GM19397 (cell line): ENCODE data around the gene ASF1A.

Experiments used
- ATAC-seq: cut with Tn5 transposase; IDR thresholded peaks from one replicate; pipeline ENCODE4 v1.9.1; 2021; ENCODE audit warnings: mild to moderate bottlenecking, moderate library complexity; ENCODE audit not compliant: unreplicated experiment

Gene ASF1A

DNA sequence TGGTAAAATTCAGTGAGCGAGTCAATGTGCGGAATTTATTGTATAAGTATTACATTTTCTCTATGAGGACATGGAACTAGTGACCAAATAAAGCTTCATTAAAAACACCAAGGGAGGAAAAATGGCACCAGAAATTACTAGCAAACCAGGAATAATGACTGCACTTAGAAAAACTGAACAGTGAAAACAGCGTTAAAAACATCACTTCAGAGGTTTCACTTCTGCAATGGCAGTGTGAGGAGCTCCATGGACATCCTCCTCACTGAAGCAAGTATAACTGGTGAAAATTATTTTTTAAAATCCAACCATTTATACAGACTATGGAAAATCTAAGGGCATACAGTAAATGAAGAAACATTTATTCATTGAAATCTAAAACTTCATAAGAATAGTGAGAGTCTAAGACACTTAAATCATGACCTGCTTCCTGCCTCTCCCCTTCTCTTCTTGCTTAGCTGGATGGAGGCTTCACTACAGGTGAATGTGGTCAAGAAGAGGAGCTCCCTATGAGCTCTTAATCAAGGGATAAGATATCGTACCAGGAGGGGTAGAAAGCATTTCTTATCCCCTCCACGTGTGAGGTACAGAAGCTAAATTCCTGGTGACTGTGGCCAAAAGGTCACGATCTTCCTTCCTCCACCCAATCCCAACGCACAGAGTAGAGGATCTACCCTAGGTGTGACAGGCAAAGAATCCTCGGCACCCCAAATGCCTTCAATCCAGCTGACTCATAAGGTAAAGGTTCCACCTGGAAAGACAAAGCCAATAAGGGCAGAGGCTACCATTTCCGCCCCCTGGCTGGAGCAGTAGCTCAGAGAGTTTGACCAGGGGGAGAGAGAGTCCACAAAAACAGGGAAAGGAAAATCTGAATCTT, 12.3 kb upstream of the ASF1A start:
- peak; percentile 72 for ATAC-seq

DNA sequence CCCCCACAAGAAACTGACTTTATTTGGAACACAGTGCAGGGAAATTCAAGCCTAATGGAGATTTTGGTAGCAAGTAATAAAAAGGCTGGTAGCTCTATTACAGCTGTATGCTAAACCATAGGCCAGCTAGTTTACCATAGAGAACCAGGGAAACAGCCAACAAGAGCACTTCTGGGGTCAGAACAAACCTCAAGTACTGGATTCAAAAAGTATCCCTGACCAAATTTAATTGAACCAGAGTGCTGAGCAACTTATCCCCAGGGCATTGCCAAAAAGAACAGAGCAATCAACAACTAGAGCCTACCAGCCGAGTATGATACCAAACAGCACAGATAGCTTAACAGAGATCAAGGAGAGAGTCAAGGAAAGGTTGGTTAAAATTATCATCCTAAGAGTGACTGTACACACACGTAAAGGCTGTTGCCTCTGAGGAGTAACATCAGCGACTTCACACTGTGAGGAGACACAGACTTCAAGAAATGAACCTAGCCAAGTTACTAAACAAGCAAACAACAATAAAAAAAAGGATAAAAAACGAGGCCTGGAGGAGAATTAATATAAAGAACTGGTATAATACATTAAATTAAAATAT, 11.5 kb upstream of the ASF1A start:
- ATAC-seq, result no peak

DNA sequence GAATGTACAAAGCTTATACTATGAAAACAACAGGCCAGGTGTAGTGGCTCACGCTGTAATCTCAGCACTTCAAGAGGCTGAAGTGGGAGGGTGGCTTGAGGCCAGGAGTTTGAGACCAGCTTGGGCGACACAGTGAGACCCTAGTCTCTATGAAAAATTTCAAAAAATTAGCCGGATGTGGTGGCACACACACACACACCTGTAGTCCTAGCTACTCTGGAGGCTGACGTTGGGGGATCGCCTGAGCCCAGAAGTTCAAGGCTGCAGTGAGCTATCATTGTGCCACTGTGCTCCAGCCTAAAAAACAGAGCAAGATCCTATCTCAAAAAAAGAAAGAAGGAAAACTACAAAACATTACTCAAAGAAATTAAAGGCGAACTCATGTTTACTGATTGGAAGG, 7.3 kb upstream of the ASF1A start:
- ATAC-seq, result no peak

DNA sequence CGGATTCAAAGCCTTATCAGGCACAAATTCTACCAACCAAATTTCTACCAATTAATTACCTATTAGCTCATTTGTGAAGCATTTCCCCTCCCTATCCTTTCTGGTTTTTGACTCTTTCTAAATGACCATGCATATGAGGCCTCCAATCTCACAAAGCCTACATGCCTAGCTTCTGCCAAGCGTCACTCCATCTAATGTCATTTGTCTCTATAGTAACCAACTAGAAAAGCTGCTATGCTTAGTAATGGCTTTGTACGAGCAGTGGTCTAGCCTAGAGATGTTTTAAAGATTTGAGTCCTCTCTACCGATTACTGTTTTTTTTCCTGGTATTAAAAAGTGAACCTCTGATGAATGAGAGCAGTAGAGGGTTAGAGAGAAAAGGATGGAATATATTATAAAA, 4.8 kb upstream of the ASF1A start:
- ATAC-seq, result no peak

DNA sequence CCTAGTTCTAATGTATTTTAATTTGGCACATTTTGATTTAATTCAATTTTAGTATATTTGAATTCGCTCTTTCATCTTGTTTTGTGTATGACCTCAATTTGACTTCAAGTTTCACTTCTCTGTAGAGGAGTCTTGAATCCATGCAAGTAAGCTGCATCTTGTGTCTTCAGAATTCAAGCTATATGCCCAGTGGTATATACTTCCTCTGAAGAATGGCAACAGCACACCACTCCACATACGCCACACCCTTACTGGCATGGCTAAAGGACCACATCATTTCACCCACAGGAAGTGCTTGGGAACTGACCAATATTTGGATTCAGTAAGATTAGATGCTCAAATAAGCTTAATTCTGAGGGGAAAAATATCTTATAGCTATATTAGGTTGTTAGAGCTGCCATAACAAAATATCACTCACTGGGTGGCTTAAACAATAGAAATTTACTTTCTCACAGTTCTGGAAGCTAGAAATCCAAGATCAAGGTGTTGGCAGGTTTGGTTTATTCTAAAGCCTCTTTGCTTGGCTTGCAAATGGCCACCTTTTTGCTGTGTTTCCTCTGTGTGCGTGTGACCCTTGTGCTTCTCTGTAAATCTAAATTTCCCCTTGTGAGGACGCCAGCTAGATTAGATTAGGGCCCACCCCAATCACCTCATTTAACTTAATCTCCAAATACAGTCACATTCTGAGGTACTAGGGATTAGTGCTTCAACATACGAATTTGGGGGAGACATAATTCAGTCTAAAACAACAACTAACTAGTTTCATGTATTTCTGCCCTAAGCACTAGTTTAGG, 2.8 kb upstream of the ASF1A start:
- ATAC-seq, result no peak

DNA sequence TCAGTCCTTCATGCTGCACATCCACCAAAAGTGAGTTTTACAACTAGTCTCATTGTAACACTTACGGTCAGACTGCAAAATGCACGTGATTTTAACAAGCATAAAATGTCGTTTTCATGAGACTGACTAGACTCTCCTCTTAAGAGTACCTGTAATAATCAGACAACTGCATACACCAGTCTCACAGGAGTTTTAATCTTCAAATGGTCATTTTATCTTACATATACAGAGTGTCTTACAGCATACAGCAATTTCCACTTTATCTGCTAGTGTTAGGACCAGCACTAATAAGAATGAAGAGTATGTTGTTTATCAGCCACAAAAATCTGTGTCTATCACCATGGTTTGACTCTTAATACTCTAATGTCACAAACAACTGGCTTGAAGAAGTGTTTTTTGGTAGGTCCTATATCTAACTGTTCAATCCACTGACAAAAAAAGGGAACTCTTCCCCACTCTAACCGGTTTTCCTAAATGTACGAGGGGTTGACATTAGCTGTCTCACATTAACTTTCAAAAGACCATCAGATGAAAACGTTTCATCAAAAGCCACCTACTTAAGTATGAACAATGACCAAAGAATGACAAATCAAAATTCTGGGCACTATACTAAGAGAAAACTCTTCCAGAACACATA, 1.5 kb upstream of the ASF1A start:
- no peak for ATAC-seq

DNA sequence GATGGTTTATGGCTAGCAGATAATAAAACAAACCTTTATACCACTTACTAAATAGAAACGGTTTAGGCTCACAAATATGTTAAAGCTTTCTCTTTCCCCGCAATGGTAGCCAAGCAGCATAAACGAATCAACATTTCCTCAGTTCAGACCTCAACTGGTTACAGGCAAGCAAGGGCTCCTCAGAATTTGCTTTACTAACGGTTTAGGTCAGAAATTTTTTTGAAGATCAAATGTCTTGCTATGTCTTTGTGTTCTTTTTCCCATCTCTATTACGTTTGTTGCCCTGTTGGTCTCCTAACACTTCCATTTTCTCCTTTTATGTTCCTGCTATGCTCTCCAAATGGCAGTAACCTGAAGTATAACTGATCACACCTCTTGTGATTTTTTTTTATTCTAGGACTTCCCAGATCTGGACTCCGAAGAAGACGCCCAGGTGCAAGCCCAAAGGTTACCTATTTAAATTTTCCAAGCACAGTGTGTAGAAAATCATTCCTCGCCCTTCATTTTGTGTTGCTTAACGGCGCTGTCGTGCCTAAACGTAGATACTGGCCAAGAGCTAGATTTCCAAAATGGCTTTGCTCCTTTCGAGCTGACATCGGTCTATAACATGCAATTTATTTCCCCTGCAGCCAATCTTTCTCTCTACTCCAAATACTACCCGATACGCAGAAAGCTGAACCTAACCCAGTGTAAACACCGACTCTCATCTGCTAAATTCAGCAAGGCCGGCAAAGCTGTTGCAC, 717 bp upstream of the ASF1A start:
- peak; percentile 1 for ATAC-seq

DNA sequence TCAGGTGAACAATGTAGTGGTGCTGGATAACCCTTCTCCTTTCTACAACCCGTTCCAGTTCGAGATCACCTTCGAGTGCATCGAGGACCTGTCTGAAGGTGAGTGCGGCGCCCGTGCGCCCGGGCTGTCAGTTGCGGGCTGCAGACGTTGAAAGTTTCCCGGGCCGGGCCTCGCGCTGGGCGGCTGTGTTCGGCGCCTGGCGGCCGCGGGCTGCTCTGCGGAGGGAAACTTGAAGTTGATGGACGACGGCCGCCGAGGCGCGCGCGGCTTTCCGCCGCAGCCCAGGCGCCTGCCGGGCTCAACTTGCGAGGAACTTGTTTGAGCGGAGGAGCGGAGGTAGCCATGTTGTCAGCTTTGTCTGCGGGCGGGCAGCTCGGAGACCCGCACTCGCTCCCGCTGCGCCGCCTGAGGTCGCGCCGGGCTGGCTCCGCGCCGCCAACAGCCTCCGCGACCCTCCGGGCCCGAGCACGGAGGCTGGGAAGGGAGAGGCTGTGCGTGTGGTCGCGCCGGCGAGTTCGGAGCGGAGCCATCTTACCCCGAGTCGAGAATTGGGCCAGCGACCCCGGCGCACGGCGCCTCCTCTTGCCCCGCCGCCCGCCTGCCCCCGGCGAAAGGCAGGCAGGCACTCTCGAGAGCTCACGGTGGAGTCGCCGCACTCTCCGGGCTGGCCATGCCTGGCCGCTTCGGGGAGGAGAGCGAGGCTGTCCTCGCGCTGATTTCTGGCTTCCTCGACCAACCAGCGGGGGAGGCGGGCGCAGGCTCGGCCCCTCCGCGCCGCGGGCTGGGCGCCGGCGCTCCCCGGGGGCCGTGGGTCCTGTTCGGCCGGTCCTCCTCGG, 691 bp downstream of the ASF1A start:
- peak; percentile 48 for ATAC-seq

DNA sequence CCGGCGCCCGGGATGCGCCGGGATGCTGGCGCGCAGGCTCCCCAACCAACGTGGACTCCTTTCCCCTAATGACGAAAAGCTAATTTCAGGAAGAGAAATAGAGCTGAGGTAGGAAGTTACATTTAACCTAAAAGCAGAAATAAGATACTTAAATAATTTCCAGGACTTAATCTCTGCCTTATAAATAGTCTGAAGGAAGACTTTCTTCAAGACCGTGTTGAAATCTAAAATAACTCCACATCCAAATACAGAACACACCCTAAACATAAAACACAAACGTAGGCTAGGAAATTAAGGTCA, 1.3 kb downstream of the ASF1A start:
- ATAC-seq, result no peak

DNA sequence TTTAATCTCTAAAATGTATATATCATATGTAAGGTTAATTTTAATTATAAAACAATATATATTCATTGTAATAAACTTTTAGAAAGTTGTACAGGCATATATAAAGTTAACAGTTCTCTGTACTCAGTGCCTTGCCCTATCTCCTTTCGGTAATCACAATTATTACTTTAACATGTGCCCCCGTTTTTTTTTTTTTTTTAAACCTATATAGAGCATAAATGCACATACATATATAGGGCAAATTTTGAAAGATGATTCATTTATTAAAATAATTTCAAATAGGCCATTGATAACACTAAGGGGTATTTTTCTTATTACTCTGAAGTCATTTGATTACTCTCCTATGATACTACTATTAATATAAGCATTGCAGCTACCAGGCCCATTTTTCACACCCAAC, 1.9 kb downstream of the ASF1A start:
- no peak for ATAC-seq

DNA sequence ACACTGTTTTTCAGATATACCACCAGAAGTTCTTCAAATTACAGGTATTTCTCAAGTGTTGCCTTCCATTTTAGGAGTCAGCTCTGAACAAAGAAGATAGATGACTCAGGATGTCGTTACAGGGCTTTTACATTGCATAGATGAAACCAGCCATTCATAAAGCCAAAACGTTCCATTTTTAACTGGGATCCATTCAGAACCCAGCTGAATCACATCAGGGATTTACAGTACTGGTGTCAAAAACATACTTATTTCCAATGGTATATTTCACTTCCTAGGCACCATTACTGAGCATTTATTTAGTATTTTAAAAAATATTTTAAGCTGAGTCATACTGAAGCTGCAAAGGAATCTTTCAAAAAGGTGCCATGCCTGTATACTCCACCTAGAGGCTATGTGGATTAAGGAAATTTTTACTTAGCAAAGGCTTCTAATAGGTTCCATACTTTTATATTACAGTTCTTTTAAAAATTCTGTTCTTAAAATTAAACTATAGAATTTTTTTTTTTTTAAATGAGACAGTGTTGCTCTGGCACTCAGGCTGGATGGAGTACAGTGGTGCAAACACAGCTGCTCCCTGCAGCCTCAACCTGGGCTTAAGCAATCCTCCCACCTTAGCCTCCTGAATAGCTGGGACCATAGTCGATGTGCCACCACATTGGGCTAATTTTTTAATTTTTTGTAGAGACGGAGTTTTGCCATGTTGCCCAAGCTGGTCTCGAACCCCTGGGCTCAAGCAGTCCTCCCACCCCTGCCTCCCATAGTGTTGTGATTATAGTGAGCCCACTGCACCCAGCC, 2.6 kb downstream of the ASF1A start:
- ATAC-seq, result no peak

DNA sequence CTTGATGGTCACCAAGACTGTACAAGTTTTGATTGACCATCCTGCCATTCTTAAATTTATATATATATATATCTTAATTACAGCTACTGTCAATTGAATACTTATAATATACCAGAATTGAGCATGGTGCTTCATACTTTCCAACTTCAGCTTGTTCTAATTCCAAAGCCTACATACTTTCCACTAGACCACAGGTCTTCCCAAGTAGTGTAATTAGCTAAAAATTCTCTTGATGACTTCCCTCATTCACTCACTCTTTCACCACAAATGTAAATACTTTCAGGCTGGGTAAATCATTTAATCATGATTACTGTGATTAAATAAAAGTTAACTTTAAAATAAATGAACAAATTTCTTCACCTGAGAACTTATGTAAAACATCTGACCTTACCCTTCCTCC, 3.4 kb downstream of the ASF1A start:
- no peak for ATAC-seq

DNA sequence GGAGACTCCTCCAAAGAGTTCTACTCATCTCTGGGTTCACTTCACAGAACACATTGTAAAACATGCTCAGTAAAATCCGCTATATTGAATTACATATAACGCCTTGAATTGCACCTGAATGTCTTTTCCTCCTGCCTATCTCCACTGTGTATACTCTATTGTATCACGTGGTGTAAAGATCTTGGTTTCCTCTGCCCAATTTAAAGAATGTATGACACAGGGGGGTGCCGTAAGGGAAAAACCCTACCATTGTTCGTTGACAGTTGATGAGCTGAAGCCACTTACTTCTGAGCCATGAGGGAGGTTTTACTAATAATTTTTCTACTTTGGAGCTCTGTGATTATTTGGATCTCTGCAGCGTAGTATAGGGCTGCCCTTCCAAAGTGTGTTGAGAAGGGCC, 6.0 kb downstream of the ASF1A start:
- no peak for ATAC-seq

DNA sequence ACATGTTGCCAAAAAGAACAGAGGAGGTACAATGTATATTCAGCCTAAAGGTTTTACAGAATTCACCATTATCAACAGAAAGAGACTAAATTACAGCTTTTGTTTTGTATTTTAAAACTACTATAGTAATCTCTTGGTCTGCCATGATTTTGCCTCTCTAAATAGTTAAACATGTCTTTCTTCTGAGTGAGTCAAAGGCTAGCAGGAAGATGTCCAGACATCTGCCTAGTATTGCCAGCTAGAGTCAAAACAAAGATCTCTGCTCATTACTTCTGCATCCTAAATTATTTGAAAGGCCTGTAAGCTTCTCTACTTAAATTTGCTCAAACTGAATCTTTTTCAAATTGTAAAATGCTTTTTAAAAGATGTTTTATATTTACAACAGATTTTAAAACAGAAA, 8.8 kb downstream of the ASF1A start:
- ATAC-seq, result no peak

DNA sequence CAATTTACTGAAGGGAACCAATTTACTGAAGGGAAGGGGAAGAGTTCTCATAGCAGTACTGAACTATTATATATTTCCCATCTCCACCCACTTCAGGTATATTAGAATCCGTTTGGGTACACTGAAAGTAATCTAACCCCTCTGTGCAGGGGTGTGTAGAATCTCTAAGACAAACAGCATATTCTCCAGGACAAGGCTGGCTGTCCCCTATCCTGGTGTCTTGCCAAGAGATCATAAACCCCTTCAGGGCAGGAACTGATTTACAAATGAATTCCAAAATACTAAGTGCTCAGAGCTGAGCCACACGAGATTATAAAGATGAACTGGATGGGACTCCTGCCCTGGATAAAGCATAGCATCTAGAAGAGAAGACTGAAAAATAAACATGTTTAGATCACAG, 9.2 kb downstream of the ASF1A start:
- ATAC-seq, result no peak

DNA sequence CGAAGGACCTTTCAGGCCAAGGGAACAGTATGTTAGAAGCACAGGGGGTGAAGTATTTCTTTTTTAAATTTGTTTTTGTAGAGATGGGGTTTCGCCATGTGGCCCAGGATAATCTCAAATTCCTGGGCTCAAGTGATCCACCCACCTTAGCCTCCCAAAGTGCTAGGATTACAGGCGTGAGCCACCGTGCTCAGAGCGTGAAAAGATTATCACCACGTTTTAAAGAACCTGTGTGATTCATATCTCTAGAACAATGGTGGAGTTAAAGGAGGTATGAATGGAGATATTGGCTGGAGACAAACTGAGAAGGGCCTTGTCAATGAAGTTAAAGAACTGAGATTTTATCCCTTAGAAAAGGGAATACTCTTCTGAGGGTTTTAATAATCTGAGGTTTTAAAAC, 9.7 kb downstream of the ASF1A start:
- ATAC-seq, result no peak

DNA sequence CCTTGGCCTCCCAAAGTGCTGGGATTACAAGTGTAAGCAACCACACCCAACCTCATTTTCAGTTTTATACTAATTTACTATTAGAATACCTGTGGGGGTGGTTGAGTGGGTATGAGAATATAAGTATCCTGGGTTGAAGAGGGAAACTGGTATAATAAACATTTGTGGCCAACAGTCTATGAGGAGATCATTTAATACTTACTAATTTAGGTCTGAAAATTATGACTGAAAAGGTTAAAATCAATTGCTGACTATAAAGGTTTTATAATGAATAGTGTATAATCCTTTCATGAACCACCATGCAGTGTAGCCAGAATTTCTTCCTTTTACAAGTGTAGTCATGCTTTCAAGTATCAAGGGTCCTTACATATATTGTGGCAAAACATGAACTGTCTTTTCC, 11.1 kb downstream of the ASF1A start:
- ATAC-seq, result no peak

DNA sequence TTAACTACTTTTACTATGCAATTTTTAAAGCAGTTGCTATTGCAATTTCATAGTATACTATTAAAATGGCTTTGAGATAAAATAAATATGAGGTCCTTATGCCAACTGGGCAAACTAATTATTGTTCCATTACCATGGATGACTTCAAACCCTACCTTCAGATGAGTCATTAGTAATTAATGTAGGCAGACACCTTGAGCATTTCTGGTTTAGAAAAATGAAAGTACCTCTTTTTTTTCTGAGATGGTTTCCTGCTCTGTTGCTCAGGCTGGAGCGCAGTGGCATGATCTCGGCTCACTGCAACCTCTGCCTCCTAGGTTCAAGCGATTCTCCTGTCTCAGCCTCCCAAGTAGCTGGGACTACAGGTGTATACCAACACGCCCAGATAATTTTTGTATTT, 11.9 kb downstream of the ASF1A start:
- no peak for ATAC-seq

DNA sequence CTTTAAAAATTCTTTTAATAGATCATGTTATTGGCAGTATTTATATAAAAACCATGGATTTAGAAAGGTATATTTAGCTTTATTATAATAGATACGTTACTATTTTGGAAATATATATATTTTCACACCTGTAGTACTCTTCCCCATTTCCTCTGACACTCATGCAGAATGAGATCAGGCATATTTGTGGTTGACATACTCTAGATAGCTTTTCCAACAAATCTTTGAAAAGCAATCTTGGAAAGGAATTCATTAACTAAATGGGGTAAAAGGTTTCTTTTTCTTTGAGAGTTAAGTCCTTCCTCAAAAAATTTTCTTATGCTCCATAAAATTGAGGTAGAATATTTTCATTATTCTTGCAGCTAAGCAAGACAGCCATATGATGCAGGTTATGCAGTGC, 14.5 kb downstream of the ASF1A start:
- ATAC-seq, result no peak
